ENCODE data around the gene RHPN2. TPM values are rescaled to one million over a fixed set of nuclear protein-coding genes. Genes with fewer than 3 reads are reported as not detected.
"Not testable (repeated sequence)": the region's sequence is repeated elsewhere in the genome, so short reads cannot be mapped to it uniquely, and the experiment has no call there.

The RHPN2 gene
- total RNA-seq, 2 donors from 2014 or later, result 0.31 to 0.75 TPM

DNA sequence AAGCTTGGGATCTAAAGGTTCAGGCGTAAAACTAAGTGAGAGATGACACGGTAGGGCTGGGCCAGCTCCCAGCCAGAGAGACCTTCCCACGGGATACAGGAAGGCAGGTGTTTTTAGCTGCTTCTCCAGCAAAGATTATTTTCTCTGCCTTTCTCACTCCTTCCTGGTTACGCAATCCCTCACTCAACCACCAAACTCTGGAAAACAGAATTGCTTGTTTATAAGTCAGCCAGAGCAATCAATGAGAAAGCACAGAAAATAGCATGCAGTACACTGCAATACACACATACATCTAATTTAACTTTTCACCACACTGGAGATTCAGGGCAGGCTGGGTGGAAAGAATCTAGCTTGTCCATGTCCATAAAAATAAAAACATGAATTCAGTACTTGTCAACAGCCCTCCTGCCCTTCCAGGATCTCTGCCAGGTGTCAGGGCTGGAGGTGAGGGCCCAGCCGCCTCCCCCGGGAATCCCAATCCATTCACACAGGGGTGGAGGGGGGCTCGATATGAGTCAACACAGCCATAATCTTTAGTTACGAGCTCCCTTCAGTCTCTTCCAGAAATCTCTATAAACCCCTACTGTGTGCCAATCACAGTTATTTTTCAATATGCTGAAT is 12.2 kb downstream of the RHPN2 start:
- ATAC-seq (no peak), DNase-seq (ENCODE audit: low spot score) (no peak)
- Mint-ChIP-seq H3K9me3 (no peaks in the 10 kb centered on the region), H3K4me3 (no peak overlapping the region), H3K27me3 (no peaks in the 10 kb centered on the region), H3K27ac (no peak overlapping the region), H3K4me1 (ENCODE audit: low read depth in 2 of 2) (no peaks in the 10 kb centered on the region), H3K36me3 (no peaks in the 10 kb centered on the region)

- DNase-seq (ENCODE audit: low spot score), result no peak
- H3K9me3 Mint-ChIP-seq, result no peaks in the 10 kb centered on the region
- no peak overlapping the region for H3K4me3 Mint-ChIP-seq
- H3K4me1 Mint-ChIP-seq (ENCODE audit: low read depth in 2 of 2), result no peaks in the 10 kb centered on the region
- no peak for ATAC-seq
- H3K27me3 Mint-ChIP-seq, result peaks cover 3 to 5% of the 10 kb centered on the region in 2 donors
- H3K27ac Mint-ChIP-seq, result no peak overlapping the region
- H3K36me3 Mint-ChIP-seq, result no peaks in the 10 kb centered on the region
Measured at GRCh38 chr19:33050110-33050509, 14.6 kb downstream of the RHPN2 start.

GRCh38 chr19:33048806-33049676 is 15.6 kb downstream of the RHPN2 start:
- ATAC-seq, result no peak
- H3K27me3 Mint-ChIP-seq, result peaks cover 3 to 5% of the 10 kb centered on the region in 2 donors
- no peaks in the 10 kb centered on the region for H3K4me1 Mint-ChIP-seq (ENCODE audit: low read depth in 2 of 2)
- no peaks in the 10 kb centered on the region for H3K36me3 Mint-ChIP-seq
- no peak overlapping the region for H3K4me3 Mint-ChIP-seq
- H3K9me3 Mint-ChIP-seq, result no peaks in the 10 kb centered on the region
- DNase-seq (ENCODE audit: low spot score), result no peak
- H3K27ac Mint-ChIP-seq, result no peak overlapping the region

DNA sequence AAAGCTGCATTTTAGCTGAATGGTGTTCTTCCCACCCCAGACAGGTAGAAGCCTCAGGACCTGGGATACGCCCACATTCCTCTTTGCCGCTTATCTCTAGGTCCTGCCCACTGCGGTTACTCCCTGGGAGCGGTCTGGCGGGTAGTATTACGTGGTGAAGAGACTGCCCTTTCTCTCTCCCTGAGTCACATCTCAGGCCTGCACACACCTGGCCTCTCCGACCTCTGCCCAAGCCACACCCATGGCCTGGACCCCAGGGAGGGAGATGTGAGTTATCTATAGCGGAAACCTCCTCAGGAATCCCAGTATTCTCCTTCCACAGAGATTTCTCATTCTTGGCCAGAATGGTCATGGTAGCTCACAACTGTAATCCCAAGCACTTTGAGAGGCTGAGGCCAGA is 17.3 kb downstream of the RHPN2 start:
- Mint-ChIP-seq H3K4me1 (ENCODE audit: low read depth in 2 of 2) (no peaks in the 10 kb centered on the region), H3K36me3 (no peaks in the 10 kb centered on the region), H3K9me3 (no peaks in the 10 kb centered on the region), H3K27me3 (peaks cover 3 to 5% of the 10 kb centered on the region in 2 donors), H3K4me3 (no peak overlapping the region), H3K27ac (no peak overlapping the region)
- ATAC-seq, result no peak
- no peak for DNase-seq (ENCODE audit: low spot score)

DNA sequence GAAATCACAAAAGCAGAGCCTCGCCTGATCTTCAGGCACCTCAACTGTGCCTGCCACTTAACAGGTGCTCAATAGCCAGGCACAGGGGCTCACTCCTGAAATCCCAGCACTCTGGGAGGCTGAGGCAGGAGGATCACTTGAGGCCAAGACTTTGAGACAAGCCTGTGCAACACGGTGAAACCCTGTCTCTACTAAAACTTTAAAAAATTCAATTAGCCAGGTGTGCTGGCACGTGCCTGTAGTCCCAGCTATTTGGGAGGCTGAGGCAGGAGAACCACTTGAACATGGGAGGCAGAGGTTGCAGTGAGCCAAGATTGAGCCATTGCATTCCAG is 22.9 kb downstream of the RHPN2 start:
- not testable (repeated sequence) for H3K36me3 Mint-ChIP-seq; H3K27me3 Mint-ChIP-seq; ATAC-seq; DNase-seq (ENCODE audit: low spot score); H3K4me3 Mint-ChIP-seq; H3K4me1 Mint-ChIP-seq (ENCODE audit: low read depth in 2 of 2); H3K27ac Mint-ChIP-seq; H3K9me3 Mint-ChIP-seq

- DNase-seq (ENCODE audit: low spot score) (no peak), ATAC-seq (no peak)
- H3K27ac Mint-ChIP-seq, result no peak overlapping the region
- H3K4me3 Mint-ChIP-seq, result no peak overlapping the region
- peaks cover 9% of the 10 kb centered on the region in 2 donors for H3K4me1 Mint-ChIP-seq (ENCODE audit: low read depth in 2 of 2)
- H3K36me3 Mint-ChIP-seq, result no peaks in the 10 kb centered on the region
- peaks cover 3 to 5% of the 10 kb centered on the region in 2 donors for H3K27me3 Mint-ChIP-seq
- H3K9me3 Mint-ChIP-seq, result no peaks in the 10 kb centered on the region
Measured at GRCh38 chr19:33040994-33041827, 23.5 kb downstream of the RHPN2 start.

GRCh38 chr19:33039815-33040214 is 24.9 kb downstream of the RHPN2 start:
- no peak overlapping the region for H3K27ac Mint-ChIP-seq
- H3K36me3 Mint-ChIP-seq, result no peaks in the 10 kb centered on the region
- H3K27me3 Mint-ChIP-seq, result no peaks in the 10 kb centered on the region
- no peaks in the 10 kb centered on the region for H3K9me3 Mint-ChIP-seq
- ATAC-seq (no peak), DNase-seq (ENCODE audit: low spot score) (no peak)
- peaks cover 9% of the 10 kb centered on the region in 2 donors for H3K4me1 Mint-ChIP-seq (ENCODE audit: low read depth in 2 of 2)
- no peak overlapping the region for H3K4me3 Mint-ChIP-seq

- Mint-ChIP-seq H3K9me3 (no peaks in the 10 kb centered on the region), H3K36me3 (no peaks in the 10 kb centered on the region), H3K27ac (no peak overlapping the region), H3K27me3 (no peaks in the 10 kb centered on the region), H3K4me3 (no peak overlapping the region), H3K4me1 (ENCODE audit: low read depth in 2 of 2) (peaks cover 9% of the 10 kb centered on the region in 2 donors)
- DNase-seq (ENCODE audit: low spot score) (no peak), ATAC-seq (no peak)
Measured at GRCh38 chr19:33039108-33039599, 25.5 kb downstream of the RHPN2 start.

DNA sequence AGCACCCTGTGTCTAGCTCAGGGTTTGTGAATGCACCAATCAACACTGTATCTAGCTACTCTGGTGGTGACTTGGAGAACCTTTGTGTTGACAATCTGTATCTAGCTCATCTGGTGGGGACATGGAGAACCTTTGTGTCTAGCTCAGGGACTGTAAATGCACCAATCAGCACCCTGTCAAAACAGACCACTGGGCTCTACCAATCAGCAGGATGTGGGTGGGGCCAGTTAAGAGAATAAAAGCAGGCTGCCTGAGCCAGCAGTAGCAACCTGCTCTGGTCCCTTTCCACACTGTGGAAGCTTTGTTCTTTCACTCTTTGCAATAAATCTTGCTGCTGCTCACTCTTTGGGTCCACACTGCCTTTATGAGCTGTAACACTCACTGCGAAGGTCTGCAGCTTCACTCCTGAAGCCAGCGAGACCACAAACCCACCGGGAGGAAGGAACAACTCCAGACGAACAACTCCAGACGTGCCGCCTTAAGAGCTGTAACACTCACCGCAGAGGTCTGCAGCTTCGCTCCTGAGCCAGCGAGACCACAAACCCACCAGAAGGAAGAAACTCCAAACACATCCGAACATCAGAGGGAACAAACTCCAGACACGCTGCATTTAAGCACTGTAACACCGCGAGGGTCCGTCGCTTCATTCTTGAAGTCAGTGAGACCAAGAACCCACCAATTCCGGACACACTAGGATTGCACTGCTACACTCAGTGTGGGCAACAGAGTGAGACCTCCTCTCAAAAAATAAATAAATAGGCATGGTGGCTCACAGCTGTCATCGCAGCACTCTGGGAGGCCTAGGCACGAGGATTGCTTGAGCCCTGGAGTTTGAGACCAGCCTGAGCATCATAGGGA is 27.3 kb downstream of the RHPN2 start:
- peak overlapping the region; percentile 36 to 73 for H3K27ac Mint-ChIP-seq
- peak overlapping the region; percentile 82 for H3K4me3 Mint-ChIP-seq
- H3K4me1 Mint-ChIP-seq (ENCODE audit: low read depth in 2 of 2); DNase-seq (ENCODE audit: low spot score); H3K9me3 Mint-ChIP-seq; H3K27me3 Mint-ChIP-seq; H3K36me3 Mint-ChIP-seq: not testable (repeated sequence)
- ATAC-seq, result peak in 1 of 2 donors; percentile 32

DNA sequence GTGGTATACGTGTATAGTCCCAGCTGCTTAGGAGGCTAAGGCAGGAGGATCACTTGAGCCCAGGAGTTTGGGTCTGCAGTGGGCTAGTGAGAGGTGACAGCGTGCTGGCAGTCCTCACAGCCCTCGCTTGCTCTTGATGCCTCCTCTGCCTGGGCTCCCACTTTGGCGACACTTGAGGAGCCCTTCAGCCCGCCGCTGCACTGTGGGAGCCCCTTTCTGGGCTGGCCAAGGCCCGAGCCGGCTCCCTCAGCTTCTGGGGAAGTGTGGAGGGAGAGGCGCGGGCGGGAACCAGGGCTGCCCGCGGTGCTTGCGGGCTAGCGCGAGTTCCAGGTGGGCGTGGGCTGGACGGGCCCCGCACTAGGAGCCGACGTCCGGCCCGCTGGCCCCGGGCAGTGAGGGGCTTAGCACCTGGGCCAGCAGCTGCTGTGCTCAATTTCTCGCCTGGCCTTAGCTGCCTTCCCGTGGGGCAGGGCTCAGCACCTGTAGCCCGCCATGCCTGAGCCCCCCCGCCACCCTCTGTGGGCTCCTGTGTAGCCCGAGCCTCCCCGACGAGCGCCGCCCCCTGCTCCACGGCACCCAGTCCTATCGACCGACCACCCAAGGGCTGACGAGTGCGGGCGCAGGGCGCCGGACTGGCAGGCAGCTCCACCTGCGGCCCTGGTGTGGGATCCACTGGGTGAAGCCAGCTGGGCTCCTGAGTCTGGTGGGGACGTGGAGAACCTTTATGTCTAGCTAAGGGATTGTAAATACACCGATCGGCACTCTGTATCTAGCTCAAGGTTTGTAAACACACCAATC is 28.1 kb downstream of the RHPN2 start:
- H3K4me1 Mint-ChIP-seq (ENCODE audit: low read depth in 2 of 2), result not testable (repeated sequence)

DNA sequence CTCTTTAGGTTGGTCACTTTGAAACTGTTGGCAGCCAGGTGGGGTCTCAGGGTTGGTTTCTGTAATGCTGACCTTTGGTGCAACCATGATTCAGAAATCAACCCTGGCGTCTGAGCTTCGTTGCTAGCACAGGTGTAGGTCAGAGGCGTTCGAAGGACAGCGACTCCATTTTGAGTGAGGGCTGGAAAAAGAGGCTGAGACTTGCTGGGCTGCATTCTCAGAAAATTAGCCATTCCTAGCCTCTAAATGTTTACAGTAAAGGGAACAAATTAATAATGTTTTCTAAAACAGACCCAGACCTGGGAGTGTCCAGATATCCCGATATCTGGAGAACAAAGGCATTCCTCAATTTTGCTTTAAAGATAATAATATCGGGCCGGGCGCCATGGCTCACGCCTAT is 29.2 kb downstream of the RHPN2 start:
- Mint-ChIP-seq H3K4me3 (no peak overlapping the region), H3K27me3 (peaks cover 0 to 3% of the 10 kb centered on the region in 2 donors), H3K9me3 (no peaks in the 10 kb centered on the region), H3K4me1 (ENCODE audit: low read depth in 2 of 2) (peaks cover 9% of the 10 kb centered on the region in 2 donors), H3K27ac (no peak overlapping the region), H3K36me3 (no peaks in the 10 kb centered on the region)
- ATAC-seq (no peak), DNase-seq (ENCODE audit: low spot score) (no peak)

More for the DNA sequence above, 28.1 kb downstream of the RHPN2 start:
- not testable (repeated sequence) for H3K36me3 Mint-ChIP-seq; ATAC-seq; DNase-seq (ENCODE audit: low spot score); H3K27me3 Mint-ChIP-seq; H3K4me3 Mint-ChIP-seq; H3K9me3 Mint-ChIP-seq
- H3K27ac Mint-ChIP-seq, result peak overlapping the region in 1 of 2 donors; percentile 73

- no peak for ATAC-seq
Measured at GRCh38 chr19:33032218-33032781, 32.4 kb downstream of the RHPN2 start.

More at GRCh38 chr19:33032218-33032781, 32.4 kb downstream of the RHPN2 start:
- peaks cover 4% of the 10 kb centered on the region for H3K36me3 Mint-ChIP-seq
- H3K4me1 Mint-ChIP-seq (ENCODE audit: low read depth in 2 of 2), result peaks cover 4% of the 10 kb centered on the region in 2 donors
- no peak overlapping the region for H3K4me3 Mint-ChIP-seq
- no peak overlapping the region for H3K27ac Mint-ChIP-seq
- H3K9me3 Mint-ChIP-seq, result no peaks in the 10 kb centered on the region
- DNase-seq (ENCODE audit: low spot score), result no peak
- peaks cover 0 to 5% of the 10 kb centered on the region in 2 donors for H3K27me3 Mint-ChIP-seq

Measured in natural killer cell treated with Interleukin-12 subunit alpha and Interleukin-12 subunit beta and Interleukin-15 and Interleukin-18, amount 100 ng/mL, for 72 hours (primary cell).